TTC549 (cell line): ENCODE results near the gene RNF113A.
"Not testable (repeated sequence)": the region's sequence is repeated elsewhere in the genome, so short reads cannot be mapped to it uniquely, and the experiment has no call there.

ENCODE experiments used
- FAIRE-seq: peaks from 2 replicates; lab custom pipeline; 2012; peaks lifted over from hg19 to GRCh38; lab: Jason Lieb, UNC

RNF113A gene

DNA sequence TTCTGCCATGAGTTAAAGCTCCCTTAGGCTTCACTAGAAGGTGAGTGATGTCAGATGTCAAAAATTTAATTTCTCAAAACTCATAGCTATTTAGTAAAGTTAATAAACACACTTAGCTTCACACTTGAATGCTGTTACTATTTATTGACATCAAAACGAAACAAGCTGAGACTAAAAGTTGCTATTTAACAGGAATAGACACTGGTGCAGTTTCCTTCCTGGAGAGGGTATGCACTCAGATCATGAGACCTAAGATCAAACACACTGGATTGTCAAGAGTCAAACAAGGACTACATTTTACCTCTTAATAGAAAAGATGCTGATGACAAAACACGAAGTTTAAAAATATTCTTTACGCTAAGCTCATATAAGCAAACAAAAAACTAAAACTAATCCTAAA is 37.6 kb downstream of the RNF113A start:
- FAIRE-seq, result no peak

DNA sequence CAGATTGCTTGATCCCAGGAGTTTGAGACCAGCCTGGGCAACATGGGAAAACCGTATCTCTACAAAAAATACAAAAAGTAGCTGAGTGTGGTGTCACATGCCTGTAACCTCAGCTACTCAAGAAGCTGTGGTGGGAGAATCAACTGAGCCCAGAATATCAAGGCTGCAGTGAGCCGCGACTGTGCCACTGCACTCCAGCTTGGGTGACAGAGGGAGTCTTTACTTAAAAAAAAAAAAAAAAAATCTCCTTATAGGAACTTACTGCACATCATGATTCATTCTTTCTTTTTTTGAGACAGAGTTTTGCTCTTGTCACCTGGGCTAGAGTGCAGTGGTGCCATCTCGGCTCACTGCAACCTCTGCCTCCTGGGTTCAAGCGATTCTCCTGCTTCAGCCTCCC is 43.1 kb downstream of the RNF113A start:
- no peak for FAIRE-seq

DNA sequence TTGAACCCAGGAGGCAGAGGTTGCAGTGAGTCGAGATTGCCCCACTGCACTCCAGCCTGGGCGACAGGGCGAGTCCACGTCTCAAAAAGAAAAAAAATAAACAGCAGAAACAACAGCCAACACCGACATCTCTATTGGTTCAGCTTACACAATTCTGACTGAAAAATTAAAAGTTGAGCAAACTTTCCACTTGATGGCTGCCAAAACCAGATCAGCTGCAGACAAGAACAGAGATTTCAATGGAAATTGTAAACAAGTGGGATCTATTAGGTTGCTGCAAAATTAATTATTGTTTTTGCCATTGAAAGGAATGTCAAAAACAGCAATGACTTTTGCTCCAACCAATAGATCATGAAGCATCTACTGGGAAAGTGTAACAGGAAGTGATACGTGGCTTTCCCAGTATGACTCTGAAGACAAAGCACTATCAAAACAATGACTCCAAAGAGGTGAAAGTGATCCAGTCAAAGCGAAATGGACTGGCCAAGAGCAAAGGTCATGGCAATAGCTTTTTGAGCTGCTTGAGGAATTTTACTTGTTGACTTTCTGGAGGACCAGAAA is 45.1 kb downstream of the RNF113A start:
- no peak for FAIRE-seq

DNA sequence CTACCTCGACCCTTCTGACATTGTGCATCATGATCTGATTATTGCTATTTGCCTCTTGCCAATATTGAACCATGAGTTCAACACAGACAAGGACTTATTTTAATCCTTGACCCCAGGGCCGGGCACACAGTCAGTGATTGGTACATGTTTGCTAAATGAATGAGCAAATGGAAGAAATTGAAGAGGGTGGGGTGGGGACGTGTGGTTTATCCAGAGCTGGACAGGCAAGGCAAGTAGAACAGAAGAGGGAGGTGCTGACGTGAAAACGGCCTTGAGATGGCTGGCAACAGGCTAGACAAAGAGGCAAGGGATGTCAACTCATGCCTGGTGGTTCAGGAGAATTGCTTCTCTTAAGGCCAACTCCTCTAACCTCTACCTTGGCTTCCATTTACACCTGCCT is 47.3 kb downstream of the RNF113A start:
- FAIRE-seq, result not testable (repeated sequence)

- not testable (repeated sequence) for FAIRE-seq
These were observed 49.8 kb downstream of the RNF113A start for GRCh38 chrX:119821703-119822102.
